GM23248 (cell line): ENCODE data around the gene STRIP1. TPM values are rescaled to one million over a fixed set of nuclear protein-coding genes. Genes with fewer than 3 reads are reported as not detected.

Experiments used
- DNase-seq: peaks from one replicate; pipeline ENCODE4 v3.0.0-alpha.2; 2015
- H2AFZ ChIP-seq: fragments of 200-600 bp; sonication (generic); 2 replicates; pipeline ENCODE4 v1.6.1; 2016; ENCODE audit warnings: antibody characterized with exemption
- H3F3A ChIP-seq: fragments of 200-600 bp; sonication (generic); 2 replicates; pipeline ENCODE4 v1.6.1; 2016; ENCODE audit warnings: mild to moderate bottlenecking, antibody characterized with exemption, mixed run types; ENCODE audit not compliant: insufficient read depth
- H3K27ac ChIP-seq: fragments of 200-600 bp; sonication (generic); 2 replicates; pipeline ENCODE4 v1.5.1; 2016; ENCODE audit warnings: mild to moderate bottlenecking
- H3K27me3 ChIP-seq: fragments of 200-600 bp; sonication (generic); replicated peaks from 2 replicates; pipeline ENCODE4 v1.6.1; 2016; ENCODE audit warnings: mild to moderate bottlenecking; ENCODE audit not compliant: insufficient read depth
- H3K36me3 ChIP-seq: fragments of 200-600 bp; sonication (generic); 2 replicates; pipeline ENCODE4 v1.6.1; 2016; ENCODE audit warnings: low read depth, mild to moderate bottlenecking
- H3K4me1 ChIP-seq: fragments of 200-600 bp; sonication (generic); 2 replicates; pipeline ENCODE4 v1.6.1; 2016; ENCODE audit warnings: mild to moderate bottlenecking; ENCODE audit not compliant: insufficient read depth
- H3K4me2 ChIP-seq: fragments of 200-600 bp; sonication (generic); one replicate; pipeline ENCODE4 v1.6.1; 2016; ENCODE audit warnings: mild to moderate bottlenecking; ENCODE audit not compliant: unreplicated experiment
- H3K4me3 ChIP-seq: fragments of 200-600 bp; sonication (generic); 2 replicates; pipeline ENCODE4 v1.5.1; 2016; ENCODE audit warnings: mild to moderate bottlenecking
- H3K79me2 ChIP-seq: fragments of 200-600 bp; sonication (generic); 2 replicates; pipeline ENCODE4 v1.6.1; 2016; ENCODE audit warnings: mild to moderate bottlenecking; ENCODE audit not compliant: insufficient read depth
- H3K9ac ChIP-seq: fragments of 200-600 bp; sonication (generic); 2 replicates; pipeline ENCODE4 v1.6.1; 2016; ENCODE audit warnings: mild to moderate bottlenecking
- H3K9me2 ChIP-seq: fragments of 200-600 bp; sonication (generic); 2 replicates; pipeline ENCODE4 v1.6.1; 2016; ENCODE audit warnings: mixed run types, mild to moderate bottlenecking, moderate library complexity; ENCODE audit not compliant: insufficient read depth
- H3K9me3 ChIP-seq: fragments of 200-600 bp; sonication (generic); one replicate; pipeline ENCODE4 v1.6.1; 2017; ENCODE audit warnings: low read depth
- H4K20me1 ChIP-seq: fragments of 200-600 bp; sonication (generic); 2 replicates; pipeline ENCODE4 v1.6.0; 2016; ENCODE audit not compliant: insufficient read depth
- EZH2 ChIP-seq: fragments of 200-600 bp; sonication (generic); IDR thresholded peaks from 2 replicates; pipeline ENCODE4 v1.6.1; 2018; ENCODE audit warnings: antibody characterized with exemption, mild to moderate bottlenecking; ENCODE audit not compliant: insufficient read depth, poor library complexity, severe bottlenecking
- EZH2phosphoT487 ChIP-seq: fragments of 200-600 bp; sonication (generic); IDR thresholded peaks from 2 replicates; pipeline ENCODE4 v1.6.1; 2018; ENCODE audit warnings: antibody characterized with exemption, moderate library complexity, mild to moderate bottlenecking, low read depth; ENCODE audit not compliant: insufficient read depth
- WGBS, 2 experiments: methylation state at CpG; one replicate each; pipeline ENCODE4 v1.1.6; 2015 to 2017; ENCODE audit warnings: low lambda C conversion rate in 2 of 2, low coverage in 1 of 2; ENCODE audit errors: missing lambda C conversion rate in 2 of 2; 5-methylcytosine and 5-hydroxymethylcytosine counted together
- in situ Hi-C: fragments of 300-500 bp; cut with MboI; formaldehyde crosslinking; loops from 2 replicates; pipeline ENCODE4 v1.15.0; 2020
- polyA plus RNA-seq: library from polyadenylated mRNA; unstranded; fragments of >200 nt; fragmentation: Nextera tagmentation; extraction: Ambion mirVana; gene quantifications from 2 replicates; pipeline ENCODE4 v1.2.1, GENCODE V29; 2016
- total RNA-seq: library from RNA; depleted of rRNA; stranded (reverse); fragments of >200 nt; shearing (Covaris generic); gene quantifications from 2 replicates; pipeline ENCODE4 v1.2.3, GENCODE V29; 2014; rRNA removed

STRIP1 gene
- total and polyA plus RNA-seq, 2 experiments from 2014 or later: 24.4 to 49.9 TPM

GRCh38 chr1:110097507-110098221 is 63.2 kb downstream of the STRIP1 start:
- Histone ChIP-seq H3K4me3 (no peak overlapping the region), H3K9ac (no peak overlapping the region), H4K20me1 (no peaks in the 10 kb centered on the region), H3K27me3 (no peaks in the 10 kb centered on the region; the same call in 1 of the 2 replicates), H3K4me1 (no peaks in the 10 kb centered on the region), H3K9me3 (no peaks in the 10 kb centered on the region), H3K36me3 (no peaks in the 10 kb centered on the region), H3K27ac (no peak overlapping the region), H3K79me2 (no peaks in the 10 kb centered on the region), H3K4me2 (no peak overlapping the region), H3F3A (no peaks in the 10 kb centered on the region), H3K9me2 (no peaks in the 10 kb centered on the region), H2AFZ (no peak overlapping the region)
- WGBS, 2 experiments: 70 to 76% methylated on average over 11 of the region's 11 CpGs
- DNase-seq: no peak
- TF ChIP-seq EZH2 (no peak), EZH2phosphoT487 (no peak)
- in situ Hi-C loops: no loop called here

DNA sequence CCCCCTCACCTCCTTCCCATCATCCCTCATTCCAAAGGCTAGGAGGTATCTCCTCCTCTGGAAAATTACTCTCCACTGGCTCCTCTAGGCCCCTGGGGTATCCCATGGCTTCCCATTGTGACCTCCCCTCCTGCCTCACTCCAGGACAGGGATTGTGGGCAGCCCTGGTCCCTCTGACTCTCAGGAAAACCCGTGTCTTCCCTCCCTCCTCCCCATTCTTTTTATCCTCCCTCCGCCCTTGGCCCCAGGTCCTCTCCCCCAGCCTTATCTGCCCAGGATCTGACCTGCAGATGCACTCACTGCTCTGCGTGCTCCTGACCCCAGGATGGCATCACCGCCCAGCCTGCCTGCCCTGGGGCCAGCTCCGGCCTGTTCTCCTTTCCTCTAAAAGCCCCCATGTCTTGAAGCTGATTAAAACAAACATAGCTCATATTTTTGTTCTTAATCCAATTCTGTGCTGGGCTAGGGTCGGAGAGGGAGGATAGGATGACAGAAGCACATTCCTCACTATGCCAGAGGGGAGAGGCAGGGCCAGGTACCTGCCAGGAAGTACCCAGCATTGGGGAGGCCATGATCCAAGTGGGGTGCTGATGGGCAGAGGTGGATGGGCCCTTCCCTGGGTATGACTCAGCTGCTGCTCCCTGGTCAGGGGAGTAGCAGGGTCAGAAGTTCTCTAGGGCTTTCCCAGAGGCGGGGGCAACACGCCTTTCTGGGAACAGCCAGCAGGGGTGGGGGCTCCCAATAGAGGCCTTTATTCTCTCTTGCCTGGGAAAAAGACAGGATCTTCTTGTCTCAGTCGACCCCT is 64.0 kb downstream of the STRIP1 start:
- Histone ChIP-seq H3K27ac (no peak overlapping the region), H4K20me1 (no peaks in the 10 kb centered on the region)
- WGBS, 2 experiments: 74 to 82% methylated on average over 7 to 8 of the region's 9 CpGs

GRCh38 chr1:110100335-110100734 is 65.9 kb downstream of the STRIP1 start:
- Histone ChIP-seq H3K27ac (no peak overlapping the region), H3K4me2 (no peak overlapping the region), H3K79me2 (no peaks in the 10 kb centered on the region), H3K9ac (no peak overlapping the region), H4K20me1 (no peaks in the 10 kb centered on the region), H2AFZ (no peak overlapping the region), H3F3A (no peaks in the 10 kb centered on the region), H3K36me3 (no peaks in the 10 kb centered on the region), H3K27me3 (no peaks in the 10 kb centered on the region; the same call in 1 of the 2 replicates), H3K9me2 (no peaks in the 10 kb centered on the region), H3K9me3 (no peaks in the 10 kb centered on the region), H3K4me1 (no peaks in the 10 kb centered on the region), H3K4me3 (no peak overlapping the region)
- 54 to 69% methylated on average over 2 of the region's 2 CpGs for WGBS, 2 experiments
- DNase-seq: no peak
- no peak for TF ChIP-seq EZH2
- no peak for TF ChIP-seq EZH2phosphoT487
- in situ Hi-C loops: no loop called here

More for the DNA sequence above, 64.0 kb downstream of the STRIP1 start:
- no peaks in the 10 kb centered on the region for H3K9me2 ChIP-seq
- no peak overlapping the region for H3K4me3 ChIP-seq
- no peak overlapping the region for H3K9ac ChIP-seq
- DNase-seq: no peak
- no peaks in the 10 kb centered on the region for H3K9me3 ChIP-seq
- H3K36me3 ChIP-seq: no peaks in the 10 kb centered on the region
- H2AFZ ChIP-seq: no peak overlapping the region
- H3F3A ChIP-seq: no peaks in the 10 kb centered on the region
- no peaks in the 10 kb centered on the region for H3K4me1 ChIP-seq
- no peak for TF ChIP-seq EZH2phosphoT487
- no peak for TF ChIP-seq EZH2
- no peaks in the 10 kb centered on the region; the same call in 1 of the 2 replicates for H3K27me3 ChIP-seq
- H3K79me2 ChIP-seq: no peaks in the 10 kb centered on the region
- no peak overlapping the region for H3K4me2 ChIP-seq
- in situ Hi-C loops: no loop called here

DNA sequence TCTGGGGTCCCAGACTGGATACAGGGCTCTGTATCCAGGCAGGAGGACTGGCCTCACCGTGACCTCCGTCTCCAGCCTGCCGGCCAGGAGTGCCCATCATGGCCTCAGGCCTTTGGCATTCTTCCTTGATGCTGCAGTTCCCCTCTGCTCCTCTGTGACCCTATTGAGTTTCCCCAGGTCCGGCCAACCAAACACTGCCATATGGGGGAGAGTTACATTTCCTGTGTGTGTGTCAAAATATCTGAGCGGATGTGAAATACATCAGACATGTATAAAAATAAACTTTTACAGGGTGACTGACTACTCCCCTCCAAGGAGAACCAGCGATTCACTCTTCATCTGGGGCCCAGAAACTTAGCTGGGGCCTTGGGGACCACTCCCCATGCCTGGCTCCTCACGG is 67.7 kb downstream of the STRIP1 start:
- Histone ChIP-seq H3K4me1 (no peaks in the 10 kb centered on the region), H3F3A (no peaks in the 10 kb centered on the region), H3K9me3 (no peaks in the 10 kb centered on the region), H3K9ac (no peak overlapping the region), H3K4me3 (no peak overlapping the region), H3K27me3 (no peaks in the 10 kb centered on the region; the same call in 1 of the 2 replicates), H3K9me2 (no peaks in the 10 kb centered on the region), H3K36me3 (no peaks in the 10 kb centered on the region), H4K20me1 (no peaks in the 10 kb centered on the region), H2AFZ (no peak overlapping the region), H3K4me2 (no peak overlapping the region), H3K79me2 (no peaks in the 10 kb centered on the region), H3K27ac (no peak overlapping the region)
- DNase-seq: no peak
- in situ Hi-C loops: no loop called here
- TF ChIP-seq EZH2 (no peak), EZH2phosphoT487 (no peak)
- WGBS, 2 experiments: 72 to 75% methylated on average over 7 of the region's 7 CpGs

Other genes starting within 250 kb of the STRIP1 start
- 60.0 and 87.0 TPM in 2 replicates for gene CSF1, start 123.8 kb upstream of the STRIP1 start, total RNA-seq
- 65.3 and 67.9 TPM in 2 replicates for gene CSF1, start 123.8 kb upstream of the STRIP1 start, polyA plus RNA-seq
- gene AHCYL1, start 49.9 kb upstream of the STRIP1 start, total RNA-seq: 47.6 and 49.3 TPM in 2 replicates
- 71.0 and 72.6 TPM in 2 replicates for gene AHCYL1, start 49.9 kb upstream of the STRIP1 start, polyA plus RNA-seq
- not detected in 2 replicates for gene ALX3, start 36.0 kb downstream of the STRIP1 start, total RNA-seq
- not detected in 2 replicates for gene ALX3, start 36.0 kb downstream of the STRIP1 start, polyA plus RNA-seq
- gene UBL4B, start 77.8 kb downstream of the STRIP1 start, total RNA-seq: not detected in 2 replicates
- gene UBL4B, start 77.8 kb downstream of the STRIP1 start, polyA plus RNA-seq: not detected in 2 replicates
- 0.76 and 2.4 TPM in 2 replicates for gene SLC6A17, start 115.9 kb downstream of the STRIP1 start, total RNA-seq
- gene SLC6A17, start 115.9 kb downstream of the STRIP1 start, polyA plus RNA-seq: 0.34 and 0.45 TPM in 2 replicates
- 12.1 and 29.3 TPM in 2 replicates for gene KCNC4, start 175.7 kb downstream of the STRIP1 start, total RNA-seq
- 8.0 and 8.9 TPM in 2 replicates for gene KCNC4, start 175.7 kb downstream of the STRIP1 start, polyA plus RNA-seq